NCI-H345 treated with DMSO at 0.1 percent for 48 hours (cell line): ENCODE measurements around the gene DIAPH2.

ENCODE experiments used
- DNase-seq: peaks from one replicate; lab custom pipeline; 2025; ENCODE audit not compliant: unreplicated experiment; lab: John Stamatoyannopoulos, UW

DIAPH2 gene

GRCh38 chrX:97039363-97040029 is 354.9 kb downstream of the DIAPH2 start:
- DNase-seq = peak; percentile 34

DNA sequence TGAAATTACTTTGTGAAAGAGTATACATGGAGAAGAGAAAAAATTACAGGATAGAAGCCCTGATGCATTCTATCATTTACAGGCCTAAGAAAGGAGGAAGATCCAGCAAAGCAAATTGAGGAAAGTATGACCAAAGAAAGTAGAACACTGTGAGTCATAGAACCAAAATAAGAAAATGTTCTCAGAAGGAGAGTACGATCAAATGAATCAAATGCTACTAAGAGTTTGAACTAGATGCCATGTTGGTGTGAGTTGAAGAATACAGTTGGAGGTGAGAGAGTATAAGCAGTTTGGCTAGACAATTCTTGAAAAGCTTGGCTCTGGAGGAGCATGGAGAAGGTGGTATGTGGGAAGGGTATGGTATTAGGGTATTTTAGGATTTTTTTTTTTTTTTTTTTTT is 360.8 kb downstream of the DIAPH2 start:
- no peak for DNase-seq

DNA sequence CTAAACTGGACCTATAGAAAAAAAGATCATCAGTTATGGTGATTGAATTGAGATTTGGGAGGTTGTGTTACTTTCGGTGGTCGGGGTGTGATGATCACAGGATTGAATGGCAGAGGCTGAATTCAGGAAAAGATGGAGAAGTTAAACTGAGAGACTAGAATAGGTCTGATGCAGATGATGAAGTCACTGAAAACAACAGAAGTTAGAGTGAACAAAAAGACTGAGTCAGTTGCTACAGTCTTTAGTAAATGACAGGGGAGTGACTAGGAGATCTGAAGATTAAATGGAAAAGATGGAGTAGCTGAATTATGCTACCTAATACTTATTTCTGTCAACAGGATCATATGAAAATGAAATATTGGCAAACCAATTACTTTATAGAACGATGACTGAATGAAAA is 362.2 kb downstream of the DIAPH2 start:
- DNase-seq = no peak

GRCh38 chrX:97050392-97050791 is 365.8 kb downstream of the DIAPH2 start:
- no peak for DNase-seq

DNA sequence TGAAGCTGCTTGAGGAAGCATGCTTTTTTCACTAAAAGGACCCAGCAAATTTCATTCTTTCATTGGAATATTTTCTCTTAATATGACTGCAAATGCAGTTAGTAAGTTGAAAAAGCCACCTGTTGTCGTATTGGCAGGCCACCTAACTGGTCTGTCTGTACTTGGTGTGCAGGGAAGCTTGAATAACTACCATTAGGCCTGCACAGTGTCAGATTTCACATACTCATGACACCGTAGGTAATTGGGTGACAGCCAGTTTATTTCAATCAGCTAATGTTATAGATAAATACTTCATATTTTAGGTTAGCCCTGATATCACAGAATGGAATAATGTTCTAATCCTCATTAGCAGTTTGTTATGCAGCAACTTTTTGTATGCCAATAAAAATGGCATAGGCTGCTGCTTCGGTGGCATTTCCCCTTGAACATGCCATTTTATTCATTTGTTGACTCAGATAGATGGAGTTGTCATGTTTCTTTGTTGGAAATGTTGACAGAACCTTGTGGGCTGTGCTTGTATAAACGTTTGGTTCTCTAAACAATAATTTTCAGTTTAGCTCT is 372.8 kb downstream of the DIAPH2 start:
- peak; percentile 94 for DNase-seq

DNA sequence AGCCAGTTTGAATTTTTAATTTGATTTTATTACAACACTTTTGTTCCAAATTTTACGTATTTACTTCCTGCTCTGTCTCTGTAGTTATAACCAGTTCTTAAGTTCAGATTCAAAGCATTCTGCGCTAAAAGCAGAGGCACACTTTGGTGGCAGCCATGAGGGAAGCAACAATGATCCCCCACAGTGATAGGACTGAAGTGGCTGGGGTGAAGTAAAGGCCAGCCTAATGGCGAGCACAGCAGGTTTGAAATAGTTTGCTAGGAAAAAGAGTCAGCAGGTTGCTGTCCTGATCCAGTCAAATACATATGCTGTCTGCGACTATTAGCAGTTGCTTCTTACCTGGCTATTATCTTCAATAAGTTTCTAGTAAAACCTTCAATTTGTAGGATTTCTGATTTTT is 375.4 kb downstream of the DIAPH2 start:
- no peak for DNase-seq

DNA sequence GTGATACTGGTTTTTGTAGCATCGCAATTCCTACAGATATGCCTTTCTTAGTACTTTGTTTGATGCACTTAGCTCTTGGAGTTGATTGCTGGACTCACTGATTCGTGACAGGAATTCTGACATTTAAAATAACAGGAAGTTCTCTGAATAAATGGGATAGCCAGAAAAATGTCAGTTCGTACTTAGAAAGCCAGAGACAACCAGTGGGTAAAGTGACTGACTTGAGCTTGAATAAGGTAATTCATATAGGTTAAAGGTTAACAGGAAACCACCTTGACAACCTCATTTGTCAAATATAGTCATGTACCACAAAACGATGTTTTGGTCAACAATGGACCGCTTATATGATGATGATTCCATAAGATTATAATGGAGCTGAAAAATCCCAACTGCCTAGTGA is 380.4 kb downstream of the DIAPH2 start:
- no peak for DNase-seq

DNA sequence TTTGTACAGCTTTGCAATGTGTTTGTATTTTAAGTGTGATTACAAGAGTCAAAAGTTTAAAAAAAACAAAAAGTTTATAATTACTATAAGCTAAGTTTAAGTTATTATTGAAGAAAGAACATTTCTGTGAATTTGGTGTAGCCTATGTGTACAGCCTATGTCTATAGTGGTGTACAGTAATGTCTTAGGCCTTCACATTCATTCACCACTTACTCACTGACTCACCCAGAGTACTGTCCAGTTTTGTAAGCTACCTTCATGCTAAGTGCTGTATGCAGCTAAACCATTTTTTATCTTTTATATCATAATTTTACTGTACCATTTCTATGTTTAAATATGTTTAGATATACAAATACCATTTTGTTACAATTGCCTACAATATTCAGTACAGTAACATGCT is 381.3 kb downstream of the DIAPH2 start:
- DNase-seq = no peak

DNA sequence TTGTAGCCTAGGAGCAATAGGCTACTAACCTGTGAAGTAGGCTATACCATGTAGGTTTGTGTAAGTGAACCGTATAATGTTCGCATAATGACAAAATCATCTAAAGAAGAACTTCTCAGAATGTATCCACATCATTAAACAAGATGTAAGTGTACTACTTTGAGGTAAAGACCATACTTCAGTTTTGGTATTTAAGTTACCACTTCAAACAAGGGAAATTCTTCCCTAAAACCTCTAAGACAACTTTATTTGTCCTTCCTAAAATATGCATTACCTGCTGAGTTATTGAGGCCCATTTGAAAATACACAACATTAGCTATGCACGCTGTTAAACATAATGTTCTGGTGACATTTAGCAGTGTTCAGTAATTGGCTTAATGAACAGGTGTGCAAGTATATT is 381.7 kb downstream of the DIAPH2 start:
- DNase-seq = no peak

GRCh38 chrX:97070346-97070745 is 385.7 kb downstream of the DIAPH2 start:
- DNase-seq = no peak

DNA sequence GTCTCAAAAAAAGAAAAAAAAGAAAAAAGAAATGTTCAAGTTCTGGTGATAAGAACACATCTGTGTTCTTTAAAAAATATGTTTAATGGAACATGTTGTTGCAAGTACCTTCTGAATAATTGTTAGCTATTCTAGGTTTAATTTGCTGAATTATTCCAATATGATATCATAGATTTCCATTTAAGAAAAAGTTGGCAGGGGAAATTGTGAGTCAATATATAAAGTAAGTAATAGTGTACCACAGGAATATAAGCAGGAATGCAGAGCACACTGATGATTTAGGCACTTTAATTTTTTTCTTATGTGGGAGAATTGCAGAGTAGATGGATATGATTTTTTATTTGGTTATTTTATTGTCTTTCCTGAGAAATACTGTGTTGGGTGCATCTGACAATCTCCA is 389.8 kb downstream of the DIAPH2 start:
- no peak for DNase-seq

- no peak for DNase-seq
Measured at GRCh38 chrX:97089116-97089515, 404.5 kb downstream of the DIAPH2 start.

GRCh38 chrX:97096385-97096784 is 411.7 kb downstream of the DIAPH2 start:
- no peak for DNase-seq

DNA sequence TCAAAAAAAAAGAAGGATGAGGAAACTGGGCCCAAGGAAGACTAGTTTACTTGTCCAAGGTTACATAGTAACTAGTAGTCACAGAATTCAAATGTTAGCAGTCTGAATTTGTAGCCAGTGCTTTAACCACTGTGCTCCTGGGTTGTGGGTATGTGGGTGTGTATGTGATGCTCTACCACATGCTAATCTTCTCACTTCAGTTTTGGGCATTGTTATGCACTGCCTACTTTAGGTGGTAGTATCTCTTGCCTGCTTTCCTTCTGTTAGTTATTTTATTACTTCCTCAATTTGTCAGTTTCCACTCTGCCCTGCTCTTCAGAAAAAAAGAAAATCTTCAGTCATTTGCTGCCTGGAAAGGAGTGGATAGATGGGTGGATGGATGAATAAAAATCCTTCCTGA is 418.3 kb downstream of the DIAPH2 start:
- DNase-seq = no peak

DNA sequence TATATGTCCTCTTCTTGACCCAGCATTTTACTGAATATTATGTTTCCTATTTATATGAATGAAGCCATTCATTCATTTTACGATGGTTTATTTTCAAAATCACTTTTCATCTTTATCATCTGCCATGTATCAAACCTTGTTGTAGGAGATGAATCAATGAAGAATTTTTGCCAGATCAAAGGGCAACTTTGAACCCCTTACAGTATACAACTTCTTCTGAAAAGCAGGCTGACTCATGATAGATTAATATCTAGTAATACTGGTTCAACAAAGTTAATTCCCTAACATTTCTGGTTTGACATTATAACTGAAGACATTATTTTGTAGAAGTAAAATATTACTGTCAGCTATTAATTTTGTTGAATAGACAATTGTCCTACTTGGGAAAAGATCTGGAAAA is 425.1 kb downstream of the DIAPH2 start:
- DNase-seq = no peak

GRCh38 chrX:97117572-97117971 is 432.9 kb downstream of the DIAPH2 start:
- DNase-seq = no peak

- peak; percentile 80 for DNase-seq
Measured at GRCh38 chrX:97119474-97120109, 434.9 kb downstream of the DIAPH2 start.

DNA sequence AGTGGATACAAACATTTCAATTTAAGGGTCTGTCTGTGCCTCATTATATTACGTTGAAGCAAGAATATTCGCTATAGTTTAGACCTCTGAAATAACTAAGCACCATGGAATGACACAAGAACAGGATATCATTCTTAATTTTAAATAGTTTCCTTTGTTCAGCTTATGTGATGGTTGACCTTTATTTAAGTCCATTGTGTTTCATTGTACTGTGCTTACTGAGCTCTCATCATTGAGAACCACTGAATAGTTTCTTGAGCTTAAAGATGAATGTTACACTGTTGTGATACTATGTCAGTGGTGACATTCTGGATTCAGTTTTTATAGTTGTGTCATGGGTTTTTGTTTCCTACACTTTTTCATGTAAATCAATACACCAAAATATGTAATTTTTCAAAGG is 438.4 kb downstream of the DIAPH2 start:
- DNase-seq = no peak

DNA sequence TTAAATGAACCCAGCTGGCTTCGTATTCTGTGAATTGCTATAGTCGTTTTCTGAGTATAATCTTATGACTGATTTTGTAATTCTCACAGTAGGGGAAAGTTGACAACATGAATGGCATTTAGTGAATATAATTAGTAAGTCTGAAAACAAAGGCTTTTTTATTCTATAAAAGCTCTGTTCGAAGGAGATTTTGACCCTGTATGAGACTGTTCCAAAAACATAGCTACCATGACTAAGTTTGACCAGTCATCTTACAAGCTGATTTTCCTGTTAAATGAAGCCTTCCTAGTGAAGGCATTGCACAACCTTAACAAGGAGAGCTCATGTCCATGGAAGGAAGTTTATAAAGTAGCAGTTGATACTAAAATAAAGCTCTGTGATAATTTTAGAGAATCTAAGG is 441.4 kb downstream of the DIAPH2 start:
- DNase-seq = no peak

DNA sequence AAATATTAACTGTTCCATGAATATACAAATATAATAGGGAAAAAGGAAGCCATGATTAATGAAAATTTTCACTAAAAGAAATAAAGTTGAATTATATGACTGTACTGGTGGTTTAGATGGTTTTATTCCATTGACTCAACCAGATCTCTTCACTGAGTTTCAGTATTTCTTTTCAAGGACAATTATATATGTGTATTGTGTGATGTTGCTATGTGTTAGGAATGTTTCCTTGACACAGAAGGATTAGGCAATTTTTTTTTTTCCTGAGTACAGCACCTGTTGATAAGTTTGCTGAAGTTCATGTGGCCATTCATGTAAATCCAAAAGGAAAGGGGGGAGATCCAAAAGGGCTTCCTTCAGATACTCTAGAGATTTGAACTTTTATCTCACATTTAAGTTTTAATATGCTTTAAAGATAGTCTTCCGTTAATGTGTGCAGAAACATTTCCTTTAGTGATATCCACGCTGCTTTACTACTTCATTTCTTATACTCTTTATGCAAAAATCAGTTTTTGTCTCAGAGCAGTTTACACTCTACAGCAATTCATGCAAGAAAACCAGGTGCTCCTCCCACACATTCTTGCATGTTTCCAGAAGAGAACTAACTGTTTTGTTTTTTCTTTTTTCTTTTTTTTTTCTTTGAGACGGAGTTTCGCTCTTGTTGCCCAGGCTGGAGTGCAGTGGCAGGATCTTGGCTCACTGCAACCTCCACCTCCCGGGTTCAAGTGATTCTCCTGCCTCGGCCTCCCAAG is 448.2 kb downstream of the DIAPH2 start:
- no peak for DNase-seq

GRCh38 chrX:97145934-97146333 is 461.3 kb downstream of the DIAPH2 start:
- no peak for DNase-seq

- no peak for DNase-seq
Measured at GRCh38 chrX:97155816-97156215, 471.2 kb downstream of the DIAPH2 start.
